WERI-Rb-1 (cell line): ENCODE measurements around the gene DMD.

Experiments
- DNase-seq: peaks from one replicate; pipeline ENCODE4 v3.0.0-alpha.2; 2020
- H3K27ac ChIP-seq: fragments of 250-450 bp; sonication (Bioruptor Pico); 2 replicates; pipeline ENCODE4 v1.5.1; 2020; ENCODE audit warnings: mild to moderate bottlenecking, moderate library complexity
- H3K27me3 ChIP-seq: fragments of 250-450 bp; sonication (Bioruptor Pico); 2 replicates; pipeline ENCODE4 v1.5.1; 2021; ENCODE audit warnings: mild to moderate bottlenecking, low read depth, moderate library complexity; ENCODE audit not compliant: insufficient read depth, severe bottlenecking
- H3K36me3 ChIP-seq: fragments of 250-450 bp; sonication (Bioruptor Pico); 2 replicates; pipeline ENCODE4 v1.5.1; 2020; ENCODE audit warnings: mild to moderate bottlenecking, moderate library complexity
- H3K4me3 ChIP-seq: 2 replicates; pipeline ENCODE4 v1.5.1; 2011; ENCODE audit warnings: low read depth, mild to moderate bottlenecking, control low read depth, low read length
- H3K9me3 ChIP-seq: fragments of 250-450 bp; sonication (Bioruptor Pico); 2 replicates; pipeline ENCODE4 v1.5.1; 2021; ENCODE audit warnings: mild to moderate bottlenecking, moderate library complexity; ENCODE audit not compliant: severe bottlenecking
- CTCF ChIP-seq: IDR thresholded peaks from 2 replicates; pipeline ENCODE4 v1.5.1; 2011; ENCODE audit warnings: low read depth, mild to moderate bottlenecking, control low read depth, inconsistent platforms, low read length

DMD gene

GRCh38 chrX:31702222-31702621, 1509.1 kb downstream of the DMD start:
- H3K27ac ChIP-seq = no peak overlapping the region
- TF ChIP-seq CTCF = no peak
- H3K9me3 ChIP-seq = no peaks in the 10 kb centered on the region
- DNase-seq = no peak
- H3K27me3 ChIP-seq = no peaks in the 10 kb centered on the region
- H3K36me3 ChIP-seq = no peaks in the 10 kb centered on the region
- H3K4me3 ChIP-seq = no peak overlapping the region

- no peak overlapping the region for H3K4me3 ChIP-seq
- no peak overlapping the region for H3K27ac ChIP-seq
- no peak for DNase-seq
- no peaks in the 10 kb centered on the region for H3K27me3 ChIP-seq
- no peaks in the 10 kb centered on the region for H3K9me3 ChIP-seq
- H3K36me3 ChIP-seq = no peaks in the 10 kb centered on the region
- TF ChIP-seq CTCF = no peak
Observed at GRCh38 chrX:31697294-31697916, 1513.9 kb downstream of the DMD start.

- TF ChIP-seq CTCF = no peak
- H3K9me3 ChIP-seq = no peaks in the 10 kb centered on the region
- H3K4me3 ChIP-seq = no peak overlapping the region
- H3K36me3 ChIP-seq = no peaks in the 10 kb centered on the region
- no peak overlapping the region for H3K27ac ChIP-seq
- no peak for DNase-seq
- no peaks in the 10 kb centered on the region for H3K27me3 ChIP-seq
Observed at GRCh38 chrX:31679861-31680260, 1531.5 kb downstream of the DMD start.

GRCh38 chrX:31670245-31670644, 1541.1 kb downstream of the DMD start:
- no peak overlapping the region for H3K27ac ChIP-seq
- TF ChIP-seq CTCF = no peak
- no peak overlapping the region for H3K4me3 ChIP-seq
- H3K27me3 ChIP-seq = peaks cover 5% of the 10 kb centered on the region
- no peaks in the 10 kb centered on the region for H3K36me3 ChIP-seq
- DNase-seq = no peak
- H3K9me3 ChIP-seq = no peaks in the 10 kb centered on the region

GRCh38 chrX:31665454-31665853, 1545.9 kb downstream of the DMD start:
- TF ChIP-seq CTCF = no peak
- no peak for DNase-seq
- no peaks in the 10 kb centered on the region for H3K36me3 ChIP-seq
- H3K27ac ChIP-seq = no peak overlapping the region
- H3K27me3 ChIP-seq = no peaks in the 10 kb centered on the region
- H3K4me3 ChIP-seq = no peak overlapping the region
- H3K9me3 ChIP-seq = no peaks in the 10 kb centered on the region

GRCh38 chrX:31663172-31663571, 1548.2 kb downstream of the DMD start:
- no peak overlapping the region for H3K27ac ChIP-seq
- TF ChIP-seq CTCF = no peak
- no peak overlapping the region for H3K4me3 ChIP-seq
- no peaks in the 10 kb centered on the region for H3K36me3 ChIP-seq
- DNase-seq = no peak
- H3K9me3 ChIP-seq = no peaks in the 10 kb centered on the region
- no peaks in the 10 kb centered on the region for H3K27me3 ChIP-seq
